IgD-negative memory B cell (primary cell): Measurements from ENCODE around the gene MTG2. TPM values are rescaled to one million over a fixed set of nuclear protein-coding genes. Genes with fewer than 3 reads are reported as not detected.
"Not testable (repeated sequence)": the region's sequence is repeated elsewhere in the genome, so short reads cannot be mapped to it uniquely, and the experiment has no call there.

Source experiments
- H3K27ac Mint-ChIP-seq, 3 donors: one replicate each; pipeline ENCODE4 v1.8.0; 2020 to 2022; ENCODE audit warnings: mild to moderate bottlenecking in 3 of 3, mixed read lengths in 3 of 3, moderate library complexity in 1 of 3
- H3K27me3 Mint-ChIP-seq: one replicate; pipeline ENCODE4 v1.8.0; 2021; ENCODE audit warnings: mixed read lengths
- H3K36me3 Mint-ChIP-seq: one replicate; pipeline ENCODE4 v1.8.0; 2020; ENCODE audit warnings: mild to moderate bottlenecking, mixed read lengths
- H3K4me1 Mint-ChIP-seq, 3 donors: one replicate each; pipeline ENCODE4 v1.8.0; 2020 to 2022; ENCODE audit warnings: mixed read lengths in 3 of 3, mild to moderate bottlenecking in 1 of 3
- H3K4me3 Mint-ChIP-seq, 4 donors: one replicate each; pipeline ENCODE4 v1.8.0; 2020 to 2022; ENCODE audit warnings: mild to moderate bottlenecking in 4 of 4, mixed read lengths in 4 of 4, moderate library complexity in 3 of 4
- H3K9me3 Mint-ChIP-seq, 3 donors: one replicate each; pipeline ENCODE4 v1.8.0; 2020 to 2021; ENCODE audit warnings: mixed read lengths in 3 of 3, mild to moderate bottlenecking in 1 of 3
- polyA plus RNA-seq: library from polyadenylated mRNA; unstranded; fragments of 300-500 nt; fragmentation: Illumina TruSeq; gene quantifications from one replicate; pipeline ENCODE4 v1.2.3, GENCODE V29; 2021

Gene MTG2
- polyA plus RNA-seq, 1 donor from 2014 or later: 26.2 TPM

GRCh38 chr20:62141397-62142251 is 41.2 kb upstream of the MTG2 start:
- Mint-ChIP-seq H3K36me3 (peaks cover 6% of the 10 kb centered on the region), H3K4me1 (peaks cover 21 to 36% (median 25%) of the 10 kb centered on the region in 3 donors), H3K4me3 (peak overlapping the region; percentile 88 to 96 (median 94)), H3K27me3 (no peaks in the 10 kb centered on the region), H3K27ac (peak overlapping the region; percentile 94 to 95 (median 94)), H3K9me3 (no peaks in the 10 kb centered on the region)

DNA sequence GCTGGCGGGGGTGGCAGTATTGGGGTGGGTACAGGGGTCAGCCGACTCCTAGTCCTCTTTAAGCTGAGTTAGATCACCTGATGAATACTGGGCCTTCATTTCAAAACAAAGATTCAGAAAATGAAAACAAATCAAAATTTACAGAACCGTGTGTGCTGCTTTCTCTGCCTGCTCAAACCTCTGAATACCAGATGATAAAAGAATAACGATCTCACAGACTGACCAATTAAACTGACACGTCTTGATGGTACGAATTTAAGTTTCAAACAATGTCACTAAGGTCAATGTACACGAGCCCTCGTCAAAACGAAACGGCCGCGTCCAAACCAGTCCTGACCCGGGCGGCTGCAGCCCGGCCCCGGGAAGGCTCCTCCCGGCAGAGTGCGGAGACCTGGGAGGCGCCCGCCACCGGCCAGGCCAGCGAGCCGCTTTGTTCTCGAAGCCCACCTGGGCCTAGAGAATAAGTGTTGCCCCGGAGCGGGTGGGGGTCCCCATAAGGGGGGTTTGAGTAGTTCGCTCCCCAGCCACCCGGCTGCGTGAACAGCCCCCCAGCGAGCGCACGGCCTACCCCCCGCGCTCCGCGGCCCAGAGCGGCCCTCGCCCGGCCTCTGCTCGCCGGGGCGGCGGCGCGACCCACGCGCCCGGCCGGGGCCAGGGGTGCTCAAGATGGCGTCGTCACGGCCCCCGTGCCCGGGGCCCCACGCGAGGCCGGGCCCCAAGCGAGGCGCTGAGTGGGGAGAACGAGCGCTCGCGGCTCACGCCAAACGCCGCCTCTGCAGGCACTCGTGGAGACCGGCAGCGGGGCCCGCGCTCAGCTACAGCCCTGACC is 40.4 kb upstream of the MTG2 start:
- peak overlapping the region; percentile 94 to 95 (median 94) for H3K27ac Mint-ChIP-seq
- no peaks in the 10 kb centered on the region for H3K9me3 Mint-ChIP-seq
- H3K4me3 Mint-ChIP-seq: peak overlapping the region; percentile 88 to 96 (median 94)
- peaks cover 21 to 34% (median 22%) of the 10 kb centered on the region in 3 donors for H3K4me1 Mint-ChIP-seq
- H3K36me3 Mint-ChIP-seq: peaks cover 6% of the 10 kb centered on the region
- H3K27me3 Mint-ChIP-seq: no peaks in the 10 kb centered on the region

GRCh38 chr20:62143081-62143956 is 39.5 kb upstream of the MTG2 start, which contains the start of the genes PSMA7 and SS18L1:
TSS of gene PSMA7 (minus strand) at chr20:62143394. CDS start at chr20:62143303, 91 bp downstream.
TSS of gene SS18L1 (plus strand) at chr20:62143769. CDS start at chr20:62143821, 52 bp downstream.
- H3K4me3 Mint-ChIP-seq: peak within 1 kb of the TSS; percentile 88 to 96 (median 94)
- peaks cover under 1% of the 10 kb centered on the region for H3K36me3 Mint-ChIP-seq
- peak within 1 kb of the TSS; percentile 94 to 95 (median 94) for H3K27ac Mint-ChIP-seq
- H3K9me3 Mint-ChIP-seq: no peaks in the 10 kb centered on the region
- no peaks in the 10 kb centered on the region for H3K27me3 Mint-ChIP-seq
- H3K4me1 Mint-ChIP-seq: peaks cover 21 to 34% (median 22%) of the 10 kb centered on the region in 3 donors

DNA sequence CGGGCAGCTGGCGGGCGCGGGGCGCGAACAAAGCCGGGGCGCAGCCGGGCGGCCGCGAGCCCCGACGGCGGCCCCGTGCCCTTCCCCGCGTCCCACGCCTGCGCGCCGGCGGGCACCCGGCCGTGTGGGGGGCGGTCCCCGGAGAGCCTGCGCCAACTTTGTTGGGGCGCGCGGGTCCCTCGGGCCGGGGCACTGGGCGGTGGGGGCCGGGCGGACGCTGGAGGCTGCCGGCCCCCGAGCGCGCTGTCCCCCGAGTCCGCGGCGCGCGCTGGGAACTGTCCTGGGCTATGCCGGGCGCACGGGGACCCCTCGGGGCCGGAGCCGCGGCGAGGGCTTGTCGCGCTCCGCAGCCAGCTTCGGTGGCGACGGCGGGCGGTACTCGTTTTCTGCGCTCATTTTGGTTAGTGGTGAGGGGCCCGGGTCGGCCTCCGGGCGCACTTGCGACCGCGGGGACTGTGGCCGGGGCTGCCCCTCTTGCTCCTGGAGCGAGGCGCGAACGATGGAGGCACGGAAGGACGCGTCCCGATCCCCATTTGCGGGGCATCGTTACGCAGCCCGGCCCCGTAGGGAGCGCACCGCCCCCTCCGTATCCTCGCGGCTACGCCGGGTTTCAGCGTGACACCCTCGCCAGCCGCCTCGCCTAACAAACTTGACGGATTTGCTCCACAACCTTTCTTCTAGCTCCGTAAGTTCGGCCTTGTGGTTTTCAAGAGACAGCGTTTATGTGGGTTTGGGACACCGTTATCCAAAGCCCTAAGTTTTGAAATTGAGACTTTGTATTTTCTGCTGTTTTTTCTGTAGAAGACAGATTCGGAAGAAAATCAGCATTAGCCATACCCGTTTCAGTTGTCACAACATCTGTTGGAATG is 38.6 kb upstream of the MTG2 start:
- peak overlapping the region; percentile 80 to 95 (median 92) for H3K4me3 Mint-ChIP-seq
- H3K27me3 Mint-ChIP-seq: no peaks in the 10 kb centered on the region
- no peaks in the 10 kb centered on the region for H3K9me3 Mint-ChIP-seq
- no peaks in the 10 kb centered on the region for H3K36me3 Mint-ChIP-seq
- H3K4me1 Mint-ChIP-seq: peaks cover 21 to 34% (median 22%) of the 10 kb centered on the region in 3 donors
- H3K27ac Mint-ChIP-seq: peak overlapping the region; percentile 39 to 93 (median 92)

- H3K4me1 Mint-ChIP-seq: peaks cover 20 to 31% (median 25%) of the 10 kb centered on the region in 3 donors
- peak overlapping the region in 2 of 4 donors; percentile 93 to 95 for H3K4me3 Mint-ChIP-seq
- H3K36me3 Mint-ChIP-seq: peaks cover 2% of the 10 kb centered on the region
Observed at GRCh38 chr20:62145688-62146018, 37.2 kb upstream of the MTG2 start.

GRCh38 chr20:62146019-62146755 is 36.6 kb upstream of the MTG2 start:
- peaks cover 18 to 28% (median 25%) of the 10 kb centered on the region in 3 donors for H3K4me1 Mint-ChIP-seq
- no peaks in the 10 kb centered on the region for H3K27me3 Mint-ChIP-seq
- H3K9me3 Mint-ChIP-seq: no peaks in the 10 kb centered on the region
- peaks cover 2% of the 10 kb centered on the region for H3K36me3 Mint-ChIP-seq
- H3K27ac Mint-ChIP-seq: peak overlapping the region in 1 of 3 donors; percentile 93
- peak overlapping the region in 2 of 4 donors; percentile 51 to 95 for H3K4me3 Mint-ChIP-seq

More at GRCh38 chr20:62145688-62146018, 37.2 kb upstream of the MTG2 start:
- H3K27me3 Mint-ChIP-seq: no peaks in the 10 kb centered on the region
- no peaks in the 10 kb centered on the region for H3K9me3 Mint-ChIP-seq
- H3K27ac Mint-ChIP-seq: peak overlapping the region in 1 of 3 donors; percentile 93

DNA sequence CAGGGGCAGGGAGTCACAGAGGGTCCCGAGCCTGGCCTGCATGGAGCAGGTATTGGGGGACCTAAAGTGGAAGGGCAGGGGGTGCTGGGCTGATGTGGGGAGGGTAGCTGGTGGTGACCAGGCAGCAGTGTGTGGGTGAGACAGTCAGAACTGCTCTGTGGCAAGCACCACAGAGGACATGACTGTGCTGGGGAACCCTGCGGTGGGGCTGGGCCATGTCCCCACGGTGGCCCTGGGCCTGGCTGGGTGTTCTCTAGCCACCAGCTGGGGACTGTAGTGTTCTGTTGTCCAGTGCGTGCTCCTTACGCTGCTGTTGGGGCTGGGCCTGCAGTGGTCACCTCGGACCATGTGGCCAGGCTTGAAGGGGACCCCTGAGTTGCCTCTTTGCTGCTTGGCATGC is 35.7 kb upstream of the MTG2 start:
- peak overlapping the region in 1 of 3 donors; percentile 45 for H3K27ac Mint-ChIP-seq
- peaks cover 2% of the 10 kb centered on the region for H3K36me3 Mint-ChIP-seq
- H3K27me3 Mint-ChIP-seq: no peaks in the 10 kb centered on the region
- no peaks in the 10 kb centered on the region for H3K9me3 Mint-ChIP-seq
- peak overlapping the region in 1 of 4 donors; percentile 29 for H3K4me3 Mint-ChIP-seq
- peaks cover 10 to 19% (median 17%) of the 10 kb centered on the region in 3 donors for H3K4me1 Mint-ChIP-seq

GRCh38 chr20:62147528-62147927 is 35.3 kb upstream of the MTG2 start:
- Mint-ChIP-seq H3K36me3 (peaks cover 2% of the 10 kb centered on the region), H3K27ac (peak overlapping the region in 1 of 3 donors; percentile 45), H3K4me3 (peak overlapping the region in 1 of 4 donors; percentile 29), H3K9me3 (no peaks in the 10 kb centered on the region), H3K4me1 (peaks cover 8 to 17% (median 13%) of the 10 kb centered on the region in 3 donors), H3K27me3 (no peaks in the 10 kb centered on the region)

GRCh38 chr20:62148383-62148782 is 34.4 kb upstream of the MTG2 start:
- H3K9me3 Mint-ChIP-seq, H3K27me3 Mint-ChIP-seq, H3K4me3 Mint-ChIP-seq, H3K36me3 Mint-ChIP-seq, H3K27ac Mint-ChIP-seq: not testable (repeated sequence)
- H3K4me1 Mint-ChIP-seq: peaks cover 8 to 18% (median 17%) of the 10 kb centered on the region in 3 donors

DNA sequence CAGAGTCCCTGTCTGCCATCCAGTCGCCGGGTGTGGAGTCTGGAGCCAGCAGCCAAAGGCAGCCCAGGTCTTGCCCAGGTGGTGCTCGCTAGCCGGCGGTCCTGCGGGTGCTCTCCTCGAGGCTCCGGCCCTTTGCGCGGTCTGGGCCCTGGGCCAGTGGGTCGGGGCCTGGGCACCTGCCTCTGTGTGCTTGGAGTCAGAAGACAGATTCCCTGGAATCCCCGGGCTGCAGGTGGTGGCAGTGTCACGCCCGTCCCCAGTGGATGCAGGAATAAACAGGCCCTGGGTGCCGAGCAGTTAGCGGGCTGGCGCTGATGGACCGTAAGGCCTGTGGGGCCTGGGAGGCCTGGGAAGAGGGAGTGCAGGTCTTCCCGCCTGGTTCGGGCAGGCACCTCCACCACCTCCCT is 33.9 kb upstream of the MTG2 start:
- Mint-ChIP-seq H3K27ac (peak overlapping the region in 1 of 3 donors; percentile 45), H3K4me3 (no peak overlapping the region), H3K27me3 (no peaks in the 10 kb centered on the region), H3K4me1 (peaks cover 13 to 18% (median 17%) of the 10 kb centered on the region in 3 donors), H3K9me3 (peaks cover 0 to 4% (median 3%) of the 10 kb centered on the region in 3 donors), H3K36me3 (peaks cover 9% of the 10 kb centered on the region)

DNA sequence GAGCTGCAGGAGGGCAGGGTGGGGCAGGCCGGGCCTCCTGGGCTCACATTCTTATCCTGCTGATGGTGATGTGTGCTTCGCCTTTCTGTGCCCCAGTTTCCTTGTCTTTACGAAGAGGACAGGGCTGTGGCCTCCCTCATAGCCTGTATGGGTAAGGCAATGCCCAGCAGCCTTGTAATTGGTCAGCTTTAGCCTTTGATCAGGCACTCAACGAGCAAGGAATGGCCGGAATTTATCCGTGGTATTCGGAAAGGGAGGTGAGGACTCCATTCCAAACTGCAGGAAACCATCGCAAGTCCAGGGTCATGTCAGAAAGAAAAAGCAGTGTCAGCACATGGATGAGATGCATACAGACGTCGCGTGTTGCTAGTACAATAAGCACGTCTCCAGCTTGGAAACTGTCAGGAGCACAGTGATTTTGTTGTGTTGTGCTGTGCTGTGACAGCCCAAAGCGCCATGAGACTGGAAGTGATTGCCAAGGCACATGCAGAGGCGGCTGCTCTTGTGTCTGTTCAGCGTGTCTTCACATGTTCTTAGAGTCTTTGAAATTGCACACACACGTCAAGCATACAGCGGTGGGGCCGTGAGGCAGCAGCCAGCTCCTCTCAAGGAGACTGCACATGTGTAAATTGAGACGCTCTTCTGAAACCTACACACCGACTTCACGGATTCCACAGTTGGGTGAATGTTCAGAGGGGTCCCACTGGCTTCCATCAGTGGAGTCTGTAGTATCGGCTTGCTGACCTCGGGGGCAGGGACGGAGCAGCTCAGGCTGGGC is 33.1 kb upstream of the MTG2 start:
- Mint-ChIP-seq H3K4me1 (peaks cover 11 to 13% (median 13%) of the 10 kb centered on the region in 3 donors), H3K9me3 (peaks cover 0 to 4% (median 3%) of the 10 kb centered on the region in 3 donors), H3K27ac (peak overlapping the region in 1 of 3 donors; percentile 45), H3K36me3 (peaks cover 14% of the 10 kb centered on the region), H3K27me3 (no peaks in the 10 kb centered on the region), H3K4me3 (no peak overlapping the region)

DNA sequence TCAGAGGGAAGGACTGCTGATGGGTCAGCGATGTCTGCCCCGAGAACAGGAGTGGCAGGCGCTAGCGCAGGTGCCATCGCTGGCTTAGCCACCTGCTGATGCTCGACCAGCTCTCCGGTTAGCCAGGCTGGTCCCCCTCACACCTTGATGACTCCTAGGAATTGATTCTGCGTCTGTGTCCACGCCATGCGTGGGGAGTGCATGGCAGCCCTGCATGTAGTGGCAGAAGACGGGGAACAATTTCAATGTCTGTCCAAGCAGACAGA is 32.6 kb upstream of the MTG2 start:
- Mint-ChIP-seq H3K4me1 (peaks cover 8 to 10% (median 9%) of the 10 kb centered on the region in 3 donors), H3K4me3 (no peak overlapping the region), H3K9me3 (peaks cover 0 to 4% (median 3%) of the 10 kb centered on the region in 3 donors), H3K36me3 (peaks cover 17% of the 10 kb centered on the region), H3K27ac (no peak overlapping the region), H3K27me3 (no peaks in the 10 kb centered on the region)
